Ishikawa (cell line): ENCODE results near the gene NWD2.

Experiments used
- CEBPB ChIP-seq: IDR thresholded peaks from 2 replicates; pipeline ENCODE4 v1.6.1; 2012
- CREB1 ChIP-seq: IDR thresholded peaks from 2 replicates; pipeline ENCODE4 v1.6.1; 2012; ENCODE audit warnings: low read depth
- EGR1 ChIP-seq: IDR thresholded peaks from 2 replicates; pipeline ENCODE4 v1.6.1; 2012
- EP300 ChIP-seq: IDR thresholded peaks from 2 replicates; pipeline ENCODE4 v1.6.1; 2012; ENCODE audit warnings: borderline replicate concordance
- FOXM1 ChIP-seq: IDR thresholded peaks from 2 replicates; pipeline ENCODE4 v1.6.1; 2012; ENCODE audit warnings: low read depth, borderline replicate concordance
- MAX ChIP-seq: IDR thresholded peaks from 2 replicates; pipeline ENCODE4 v1.6.1; 2012
- NFIC ChIP-seq: IDR thresholded peaks from 2 replicates; pipeline ENCODE4 v1.6.1; 2012
- RAD21 ChIP-seq: IDR thresholded peaks from 2 replicates; pipeline ENCODE4 v1.6.1; 2012; ENCODE audit warnings: low read depth
- REST ChIP-seq: IDR thresholded peaks from 2 replicates; pipeline ENCODE4 v1.6.1; 2012; ENCODE audit warnings: low read depth, mild to moderate bottlenecking
- TAF1 ChIP-seq: IDR thresholded peaks from 2 replicates; pipeline ENCODE4 v1.6.1; 2012; ENCODE audit warnings: low read depth, mild to moderate bottlenecking
- TCF12 ChIP-seq: IDR thresholded peaks from 2 replicates; pipeline ENCODE4 v1.6.1; 2012; ENCODE audit warnings: low read depth
- TEAD4 ChIP-seq: IDR thresholded peaks from 2 replicates; pipeline ENCODE4 v1.6.1; 2012
- USF1 ChIP-seq: IDR thresholded peaks from 2 replicates; pipeline ENCODE4 v1.6.1; 2012
- YY1 ChIP-seq: IDR thresholded peaks from 2 replicates; pipeline ENCODE4 v1.6.1; 2012; ENCODE audit warnings: low read depth
- ZBTB7A ChIP-seq: IDR thresholded peaks from 2 replicates; pipeline ENCODE4 v1.6.1; 2012; ENCODE audit warnings: low read depth

Gene NWD2

GRCh38 chr4:37440501-37440900 lies 196.0 kb downstream of the NWD2 start:
- TF ChIP-seq RAD21 = no peak
- no peak for TF ChIP-seq REST
- no peak for TF ChIP-seq CEBPB

DNA sequence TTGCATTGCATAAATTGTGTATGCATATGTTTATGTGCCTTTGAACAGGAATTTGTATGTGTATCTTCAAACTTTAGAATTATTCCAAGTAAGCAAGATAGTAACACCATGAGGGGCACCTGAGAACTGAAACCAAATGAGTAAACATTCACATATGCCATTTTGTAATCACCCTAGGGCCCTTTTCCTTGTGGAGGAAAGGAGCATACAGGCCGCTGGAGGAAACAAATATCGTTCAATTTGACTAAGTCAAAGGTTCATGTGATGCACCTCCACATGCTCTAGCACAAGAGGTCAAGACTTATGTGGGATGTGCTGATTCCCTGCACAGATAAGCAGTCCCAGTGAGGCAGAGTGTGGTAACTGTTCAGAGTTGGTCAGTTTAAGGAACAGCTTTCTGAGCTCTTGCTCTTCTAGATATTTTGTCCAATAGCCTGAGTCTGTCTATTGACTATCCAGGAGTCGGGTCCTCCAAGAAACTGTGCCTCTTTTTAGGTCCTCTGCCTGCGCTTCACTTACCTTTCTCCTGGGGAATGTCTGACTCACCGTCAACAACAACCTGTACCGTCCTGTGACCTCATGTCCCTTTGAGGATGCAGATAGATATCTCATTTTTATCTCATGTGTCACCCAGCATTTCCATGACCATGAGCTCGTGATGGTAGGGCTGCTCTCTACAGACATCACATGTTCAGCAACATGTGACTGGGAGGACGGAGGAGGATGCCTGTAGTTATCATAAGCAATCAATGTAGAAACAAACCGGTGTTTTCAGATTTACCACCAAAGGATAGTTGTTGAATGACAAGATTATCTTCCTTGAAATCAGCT lies 196.9 kb downstream of the NWD2 start:
- TF ChIP-seq CREB1 (no peak), ZBTB7A (no peak), REST (no peak), USF1 (no peak), TAF1 (no peak), NFIC (no peak), EP300 (no peak), TEAD4 (no peak), CEBPB (no peak), FOXM1 (no peak), TCF12 (no peak), RAD21 (no peak), EGR1 (no peak), YY1 (no peak), MAX (no peak)

DNA sequence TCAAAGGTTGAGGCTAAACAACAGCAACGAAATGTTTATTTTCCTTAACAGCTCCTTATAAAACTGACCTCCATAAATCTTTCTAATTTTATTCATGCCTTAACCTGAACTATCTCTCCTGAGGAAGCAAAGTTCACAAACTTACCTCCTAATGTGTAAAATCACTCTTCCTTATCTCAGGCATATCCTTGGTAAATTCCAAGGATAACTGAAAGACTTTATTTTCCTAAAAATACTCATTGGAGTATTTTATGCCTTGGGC lies 197.4 kb downstream of the NWD2 start:
- TF ChIP-seq CREB1 (no peak), USF1 (no peak), REST (no peak), TCF12 (no peak), YY1 (no peak), MAX (no peak), EP300 (no peak), EGR1 (no peak), ZBTB7A (no peak), CEBPB (no peak), TEAD4 (no peak), TAF1 (no peak), RAD21 (no peak), FOXM1 (no peak), NFIC (no peak)

DNA sequence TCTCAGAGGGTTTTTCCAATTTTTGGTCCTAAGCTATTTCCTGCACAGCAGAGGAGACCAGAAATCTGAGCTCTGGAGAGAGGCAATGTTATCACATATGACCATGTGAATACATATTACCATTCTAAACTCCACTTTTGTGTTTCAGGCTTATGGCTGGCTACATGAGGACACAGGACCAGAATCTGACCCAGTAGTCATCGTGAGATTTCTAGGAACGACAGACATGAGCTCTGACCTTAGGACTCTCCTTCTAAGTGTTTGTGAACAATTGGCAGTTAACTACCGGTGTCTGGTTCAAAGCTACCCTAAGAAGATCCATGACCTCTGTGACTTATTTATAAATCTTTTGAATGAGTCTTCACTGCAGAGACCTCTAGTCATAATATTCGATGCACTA lies 198.6 kb downstream of the NWD2 start:
- TF ChIP-seq REST = no peak
- TF ChIP-seq ZBTB7A = no peak
- TF ChIP-seq USF1 = no peak
- TF ChIP-seq CEBPB = no peak
- TF ChIP-seq EGR1 = no peak
- no peak for TF ChIP-seq RAD21
- TF ChIP-seq CREB1 = no peak
- TF ChIP-seq TCF12 = no peak
- no peak for TF ChIP-seq TAF1
- TF ChIP-seq YY1 = no peak
- no peak for TF ChIP-seq FOXM1
